IPS-11a (cell line): ENCODE results near the gene C3orf80.
"Not testable (repeated sequence)": the region's sequence is repeated elsewhere in the genome, so short reads cannot be mapped to it uniquely, and the experiment has no call there.

Source experiments
- H3K4me3 ChIP-seq: one replicate; pipeline ENCODE4 v1.5.1; 2013; ENCODE audit warnings: low read depth, low read length, control low read depth

The C3orf80 gene

DNA sequence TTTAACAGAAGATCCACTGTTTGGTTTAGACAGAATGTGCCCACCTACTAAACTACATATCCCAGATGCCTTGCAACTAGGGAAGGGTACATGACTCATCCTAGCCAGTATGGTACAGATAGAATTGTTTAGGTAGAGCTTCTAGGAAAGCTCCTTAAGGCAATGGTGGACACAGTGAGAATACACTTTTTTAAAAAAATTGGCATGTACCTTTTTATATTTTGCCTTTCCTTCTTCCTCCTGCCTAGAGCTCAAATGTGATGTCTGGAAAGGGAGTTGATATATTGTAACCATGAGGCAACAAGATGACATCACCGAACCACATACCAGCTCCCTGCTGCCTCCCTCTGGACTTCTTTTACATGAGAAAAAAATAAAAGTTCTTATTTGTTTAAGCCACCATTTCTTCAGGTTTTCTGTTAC, 14.4 kb upstream of the C3orf80 start:
- H3K4me3 ChIP-seq: no peak overlapping the region

DNA sequence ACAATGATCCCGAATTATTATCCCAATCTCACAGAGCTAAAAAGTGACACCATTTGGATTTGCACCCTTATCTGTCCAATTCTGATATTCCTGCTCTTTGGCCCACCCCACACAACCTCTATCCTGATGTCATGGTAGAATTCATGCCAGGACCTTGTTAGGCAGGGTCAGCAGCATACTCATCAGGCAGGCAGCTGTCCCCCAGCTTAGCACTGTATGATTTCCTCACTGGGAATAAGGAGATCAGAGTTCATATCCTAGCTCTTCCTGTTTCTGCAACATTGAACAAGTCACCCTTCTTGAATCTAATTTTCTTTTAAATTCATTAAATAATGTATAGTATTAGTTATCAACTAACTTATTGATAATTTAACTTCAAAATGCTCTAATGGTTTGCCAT, 12.0 kb upstream of the C3orf80 start:
- no peak overlapping the region for H3K4me3 ChIP-seq

DNA sequence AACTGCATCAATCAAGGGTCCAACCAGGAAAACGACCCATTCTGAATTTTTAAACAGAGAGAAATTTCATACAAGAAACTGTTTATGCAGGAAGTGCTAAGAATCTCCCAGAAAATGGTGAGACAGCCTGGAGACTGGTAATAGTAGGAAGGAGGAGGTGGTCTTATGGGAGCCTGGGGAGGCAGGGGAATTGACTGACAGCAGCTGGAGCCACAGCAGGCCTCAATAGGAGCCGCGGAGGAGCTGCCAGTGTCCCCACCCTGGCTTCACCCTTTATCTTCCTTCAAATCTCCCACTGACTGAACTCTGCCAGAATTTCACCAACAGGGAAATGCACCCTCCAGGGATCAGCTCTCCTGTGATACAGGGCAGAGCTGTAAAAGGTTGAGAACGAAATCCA, 7.5 kb upstream of the C3orf80 start:
- H3K4me3 ChIP-seq: no peak overlapping the region

DNA sequence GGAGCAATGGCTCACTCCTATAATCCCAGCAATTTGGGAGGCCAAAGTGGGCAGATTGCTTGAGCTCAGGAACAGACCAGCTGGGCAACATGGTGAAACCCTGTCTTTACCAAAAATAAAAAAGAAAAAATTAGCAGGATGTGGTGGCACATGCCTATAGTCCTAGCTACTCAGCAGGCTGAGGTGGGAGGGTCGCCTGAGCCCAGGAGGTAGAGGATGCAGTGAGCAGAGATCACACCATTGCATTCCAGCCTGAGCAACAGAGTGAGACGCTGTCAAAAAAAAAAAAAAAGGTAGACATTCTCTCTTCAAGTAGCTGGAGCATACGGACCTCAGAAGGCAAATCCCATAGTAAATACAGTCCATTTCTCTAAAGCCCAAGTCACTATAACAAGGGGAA, 7.1 kb upstream of the C3orf80 start:
- H3K4me3 ChIP-seq: no peak overlapping the region

DNA sequence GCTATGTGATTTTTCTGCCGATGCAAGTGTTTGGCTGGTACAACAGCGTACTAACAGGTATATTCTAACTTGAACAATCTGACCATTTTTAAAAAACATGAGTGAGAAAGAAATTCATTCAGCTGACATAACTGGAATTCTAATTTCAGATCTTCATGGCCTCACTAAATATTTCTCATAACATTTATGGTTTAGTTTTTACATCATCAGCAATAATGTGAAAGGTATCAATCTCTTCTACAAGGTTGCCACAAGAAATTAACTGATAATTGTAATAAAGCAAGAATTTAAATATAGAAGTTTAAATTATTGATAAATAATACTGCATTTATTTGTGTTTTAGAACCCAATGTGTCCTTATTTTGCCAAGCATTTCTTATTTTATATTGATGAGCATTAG, 5.2 kb upstream of the C3orf80 start:
- no peak overlapping the region for H3K4me3 ChIP-seq

DNA sequence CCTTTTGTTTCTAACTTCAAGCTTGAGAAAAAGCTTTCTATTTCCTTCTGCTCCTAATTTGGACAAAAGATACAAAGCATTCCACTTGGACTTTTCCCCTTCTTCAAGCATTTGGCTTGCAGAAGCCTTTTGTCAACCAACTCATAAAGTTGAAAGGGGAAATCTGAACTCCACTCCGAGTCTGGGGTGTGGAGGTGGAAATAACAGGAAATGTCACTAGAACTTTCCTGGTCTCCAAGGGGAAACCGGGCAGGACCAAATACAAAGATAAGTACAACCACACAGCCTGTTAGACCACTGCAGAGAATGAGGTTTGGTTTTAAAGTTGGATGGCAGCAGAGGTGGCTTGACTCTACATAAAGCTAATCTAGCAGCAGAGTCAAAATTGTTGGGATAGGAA, 4.2 kb upstream of the C3orf80 start:
- no peak overlapping the region for H3K4me3 ChIP-seq

DNA sequence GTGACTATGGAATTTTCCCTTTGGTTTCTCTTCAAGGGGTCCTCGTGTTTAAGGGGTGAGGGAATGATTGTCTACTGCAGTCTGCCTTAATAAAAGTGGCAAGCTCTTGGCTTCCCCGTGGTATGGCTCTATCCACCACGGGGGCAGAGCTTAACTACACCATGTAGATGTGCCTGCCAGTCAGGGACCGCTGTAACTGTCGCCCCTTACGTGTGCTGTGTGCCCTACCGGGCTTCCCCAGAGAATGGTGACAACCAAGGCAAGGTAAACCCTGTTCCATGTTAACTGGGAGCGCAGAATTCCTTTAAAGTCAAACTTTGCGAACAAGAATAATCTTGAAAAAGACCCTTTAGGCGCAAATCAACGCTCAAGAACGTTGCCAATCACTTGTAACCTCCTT, 966 bp upstream of the C3orf80 start:
- H3K4me3 ChIP-seq: peak overlapping the region; percentile 45

DNA sequence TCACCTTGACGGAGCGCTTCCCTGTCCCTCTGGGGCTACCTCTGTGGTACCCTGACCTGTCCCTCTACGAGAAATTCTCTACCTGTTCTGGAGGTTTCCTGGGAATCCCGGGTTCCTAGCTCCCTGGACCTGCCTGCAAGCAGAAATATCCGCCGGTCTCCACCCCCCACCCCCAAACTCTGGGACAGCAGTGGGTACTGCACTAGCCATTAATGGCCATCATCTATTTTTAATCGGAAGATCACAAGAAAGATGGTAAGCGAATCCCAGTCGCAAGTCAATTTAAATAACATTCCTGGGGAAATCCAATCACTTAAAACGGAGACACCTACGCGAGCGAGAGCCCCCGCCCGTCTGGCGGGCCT, 429 bp upstream of the C3orf80 start:
- peak overlapping the region; percentile 45 for H3K4me3 ChIP-seq

DNA sequence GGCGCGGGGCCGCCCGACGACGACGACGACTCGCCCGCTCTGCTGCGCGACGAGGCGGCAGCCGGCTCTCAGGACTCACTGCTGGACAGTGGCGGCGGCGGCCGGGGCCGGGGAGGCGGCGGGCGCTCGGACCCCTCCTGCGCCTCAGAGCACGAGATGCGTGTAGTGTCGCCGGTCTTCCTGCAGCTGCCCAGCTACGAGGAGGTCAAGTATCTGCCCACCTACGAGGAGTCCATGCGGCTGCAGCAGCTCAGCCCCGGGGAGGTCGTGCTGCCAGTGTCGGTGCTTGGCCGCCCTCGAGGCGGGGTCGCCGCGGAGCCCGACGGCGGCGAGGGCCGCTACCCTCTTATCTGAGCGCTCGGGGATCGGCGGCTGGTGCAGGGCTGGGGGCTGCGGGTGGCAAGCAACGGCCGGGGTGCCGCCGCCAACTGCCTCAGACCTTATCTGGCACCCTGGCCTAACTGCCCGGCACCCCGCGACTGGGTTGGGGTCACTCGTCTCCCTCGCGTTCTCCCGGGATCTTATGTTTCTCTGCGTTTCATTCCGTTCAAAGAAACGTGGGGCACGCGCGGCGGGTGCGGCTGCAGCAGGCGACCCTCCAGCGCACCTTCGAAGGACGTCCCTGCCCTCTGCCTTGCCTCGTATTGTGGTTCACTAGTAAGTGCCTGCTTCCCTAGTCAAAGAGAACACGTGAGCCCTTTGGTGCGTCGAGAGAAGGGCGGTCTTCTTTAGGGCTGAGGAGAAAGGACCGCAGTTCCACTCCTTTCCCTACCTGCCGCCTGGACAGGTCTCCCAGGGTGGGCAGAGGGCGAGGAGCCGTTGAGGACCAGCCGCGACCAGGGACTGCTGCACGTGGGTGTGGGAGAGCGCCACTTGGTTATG, 1.0 kb downstream of the C3orf80 start:
- peak overlapping the region; percentile 14 for H3K4me3 ChIP-seq

DNA sequence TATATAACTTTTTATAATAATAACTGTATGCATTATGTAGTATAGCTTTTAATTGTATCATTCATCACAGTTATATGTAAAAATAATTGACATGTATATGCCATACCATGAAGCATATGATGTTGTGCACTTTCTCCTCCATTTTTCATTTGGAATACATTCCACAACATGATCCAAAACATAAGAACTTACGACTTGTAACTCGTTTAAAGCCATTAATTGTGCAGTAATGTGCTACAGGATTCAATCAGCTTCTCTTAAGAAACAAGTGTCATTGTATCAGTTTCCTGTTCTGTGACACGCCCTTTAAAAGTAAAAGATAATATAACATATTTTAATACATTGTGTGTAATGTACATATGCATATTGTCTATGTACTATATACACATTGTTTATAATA, 2.2 kb downstream of the C3orf80 start:
- no peak overlapping the region for H3K4me3 ChIP-seq

DNA sequence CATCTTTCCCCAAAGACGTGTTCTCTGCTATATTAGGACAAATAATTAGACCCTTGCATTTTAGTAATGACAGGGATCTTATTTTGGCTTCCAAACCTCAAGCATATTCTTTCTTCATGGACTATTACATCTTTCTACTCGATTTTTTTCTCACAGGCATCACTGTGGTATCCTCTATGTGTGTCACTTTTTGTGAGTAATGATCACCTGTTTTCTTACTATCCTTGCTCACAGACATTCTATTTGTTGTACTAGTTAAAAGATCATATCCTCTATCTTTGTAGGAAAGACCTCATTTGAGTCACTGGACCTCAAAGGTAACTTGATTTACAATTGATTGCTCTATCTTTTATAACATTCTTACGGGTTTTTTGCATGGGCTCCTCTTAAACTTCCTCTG, 6.8 kb downstream of the C3orf80 start:
- no peak overlapping the region for H3K4me3 ChIP-seq

DNA sequence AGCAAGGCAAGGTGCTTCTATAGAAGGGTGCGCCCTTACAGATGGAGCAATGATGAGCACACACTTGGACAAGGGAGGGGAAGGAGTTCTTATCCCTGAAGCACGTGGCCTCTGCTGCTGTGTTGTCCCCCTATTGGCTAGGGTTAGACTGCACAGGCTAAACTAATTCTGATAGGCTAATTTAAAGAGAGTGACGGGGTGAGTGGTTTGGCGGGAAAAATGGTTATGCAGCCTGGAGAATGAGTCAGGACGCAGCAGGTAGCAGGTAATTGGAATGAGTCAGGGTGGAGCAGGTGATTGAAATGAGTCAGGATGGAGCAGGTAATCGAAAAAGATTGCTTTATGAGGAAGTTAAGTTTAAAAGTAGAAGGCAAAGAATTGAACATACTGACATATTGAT, 15.5 kb downstream of the C3orf80 start:
- not testable (repeated sequence) for H3K4me3 ChIP-seq

DNA sequence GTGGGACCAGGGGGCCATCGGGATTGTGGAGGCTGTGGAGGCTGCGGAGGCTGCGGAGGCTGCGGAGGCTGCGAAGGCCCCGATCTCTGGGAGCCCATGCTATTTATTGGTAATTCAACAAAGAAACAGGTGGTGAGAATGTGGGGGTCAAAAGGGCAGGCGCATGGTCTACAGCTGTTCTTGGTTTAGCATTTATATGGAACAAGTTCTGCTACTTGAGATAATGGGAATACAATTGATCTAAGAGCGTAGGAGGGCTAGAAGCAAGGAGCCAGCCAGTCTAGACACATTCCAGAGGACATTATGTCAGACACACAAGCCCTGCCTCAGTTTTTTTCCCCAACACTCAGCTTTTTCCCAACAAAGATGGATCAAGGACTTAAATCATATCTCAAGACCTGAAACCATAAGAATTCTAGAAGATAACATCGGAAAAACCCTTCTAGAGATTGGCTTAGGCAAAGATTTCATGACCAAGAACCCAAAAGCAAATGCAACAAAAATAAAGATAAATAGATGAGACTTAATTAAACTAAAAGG, 20.1 kb downstream of the C3orf80 start:
- no peak overlapping the region for H3K4me3 ChIP-seq

DNA sequence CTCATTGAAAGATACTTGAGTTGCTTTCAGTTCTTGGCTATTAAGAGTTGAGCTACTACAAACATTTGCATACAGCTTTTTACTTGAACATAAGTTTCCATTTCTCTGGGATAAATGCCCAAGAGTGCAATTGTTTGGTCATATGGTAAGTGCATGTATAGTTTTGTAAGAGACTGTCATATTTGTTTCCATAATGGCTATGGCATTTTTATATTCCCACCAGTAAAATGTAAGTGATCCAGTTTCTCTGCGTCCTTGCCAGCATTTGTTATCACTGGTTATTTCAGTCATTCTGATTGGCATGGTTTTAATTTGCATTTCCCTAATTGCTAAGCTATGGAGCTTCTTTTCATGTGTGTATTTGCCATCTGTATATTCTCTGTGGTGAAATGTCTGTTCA, 22.5 kb downstream of the C3orf80 start:
- no peak overlapping the region for H3K4me3 ChIP-seq

DNA sequence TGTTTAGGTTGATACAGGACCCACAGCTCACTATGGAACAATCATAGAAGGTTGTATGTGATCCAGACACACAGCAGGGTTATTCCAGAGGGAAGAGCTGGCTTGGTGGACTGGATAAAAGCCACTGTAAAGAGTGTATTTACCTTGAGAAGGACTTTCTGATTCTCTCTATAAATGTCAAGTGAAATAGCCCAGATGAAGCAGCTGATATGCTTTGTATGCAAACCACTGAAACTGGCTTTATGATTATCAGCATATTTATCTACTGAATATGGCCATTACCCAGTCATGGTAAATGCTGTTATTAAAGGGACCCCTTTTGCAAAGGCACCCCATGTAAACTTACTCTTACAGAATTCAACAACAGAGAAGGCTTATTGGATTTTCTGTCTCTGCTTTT, 28.1 kb downstream of the C3orf80 start:
- H3K4me3 ChIP-seq: no peak overlapping the region

DNA sequence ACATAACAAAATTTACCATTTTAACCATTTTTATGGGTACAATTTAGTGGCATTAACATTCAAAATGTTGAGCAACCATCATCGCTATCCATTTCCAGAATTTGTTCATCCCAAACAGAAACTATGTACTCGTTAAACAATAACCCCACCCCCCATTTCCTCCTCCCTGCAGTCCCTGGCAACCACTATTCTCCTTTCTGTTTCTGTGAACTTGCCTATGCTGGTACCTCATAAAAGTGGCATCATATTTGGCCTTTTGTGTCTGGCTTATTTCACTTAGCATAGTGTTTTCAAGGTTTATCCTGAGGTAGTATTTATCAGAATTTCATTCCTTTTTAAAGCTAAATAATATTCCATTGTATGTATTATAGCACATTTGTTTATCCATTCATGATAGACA, 32.4 kb downstream of the C3orf80 start:
- no peak overlapping the region for H3K4me3 ChIP-seq

DNA sequence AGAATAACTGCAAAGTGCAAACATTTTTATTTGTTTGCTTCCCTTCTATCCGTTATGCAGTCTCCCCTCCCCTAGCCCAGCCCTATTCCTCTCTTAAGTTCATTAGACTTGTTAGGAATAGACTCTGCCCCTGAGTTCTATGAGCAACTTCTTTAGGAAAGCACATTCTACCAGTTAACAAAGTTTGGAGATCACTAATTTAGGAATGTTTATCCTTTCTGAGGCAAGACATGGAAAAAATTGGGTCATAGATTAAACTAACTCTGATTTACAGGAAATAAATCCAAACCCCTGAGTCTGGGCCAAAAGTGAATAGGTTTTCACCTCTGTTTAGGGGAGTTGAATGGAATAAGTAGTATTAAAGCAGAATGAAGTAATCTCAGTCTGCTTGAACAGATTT, 34.4 kb downstream of the C3orf80 start:
- H3K4me3 ChIP-seq: no peak overlapping the region

DNA sequence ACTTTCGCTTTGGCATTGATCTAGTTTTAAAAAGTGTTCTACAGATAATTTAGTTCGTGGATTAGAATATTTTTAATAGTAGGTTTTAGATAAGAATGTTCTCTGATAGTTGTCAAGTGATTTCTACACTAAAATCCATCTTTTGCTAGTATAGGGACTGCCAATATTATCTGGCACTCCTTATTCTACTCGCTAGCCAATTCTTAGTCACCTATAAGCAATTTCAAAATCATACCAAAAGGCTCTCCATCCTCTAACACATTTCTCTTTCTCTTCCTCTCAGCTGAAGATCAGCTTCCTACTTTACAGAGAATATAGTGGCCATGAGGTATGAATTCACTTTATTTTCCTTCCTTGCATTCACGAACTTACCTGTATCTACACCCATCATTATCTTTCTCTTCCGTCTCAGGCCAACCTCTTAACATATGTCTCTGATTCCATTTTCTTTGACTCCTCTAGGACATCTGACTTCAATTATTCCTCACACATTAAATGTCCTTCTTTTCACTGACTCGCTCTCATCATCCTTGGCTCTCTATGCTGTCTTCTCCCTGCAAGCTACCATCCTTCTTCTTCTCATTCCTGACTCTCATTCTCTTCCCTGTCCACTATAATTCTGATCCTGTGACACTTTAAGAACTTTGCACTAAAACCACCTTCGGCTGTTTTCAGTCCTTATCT, 35.5 kb downstream of the C3orf80 start:
- no peak overlapping the region for H3K4me3 ChIP-seq

DNA sequence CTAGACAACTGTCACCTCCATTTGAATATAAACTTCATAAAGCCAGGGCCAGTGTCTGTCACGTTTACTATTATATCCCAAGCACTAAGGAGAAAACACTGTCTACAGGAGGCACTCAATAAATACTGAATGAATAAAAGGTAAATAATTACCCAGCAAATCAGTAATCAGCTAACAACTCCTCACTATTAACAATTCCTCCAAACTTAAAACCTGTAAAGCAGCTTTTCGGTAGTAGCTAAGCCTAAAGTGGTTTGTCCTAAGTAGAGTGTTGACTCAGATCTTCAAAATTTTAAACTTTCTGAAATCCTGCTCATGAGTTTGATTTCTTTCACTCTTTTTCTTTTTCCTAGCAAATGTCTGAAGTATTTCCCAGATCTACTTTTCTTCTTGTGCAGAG, 39.9 kb downstream of the C3orf80 start:
- H3K4me3 ChIP-seq: no peak overlapping the region
